B cell (primary cell): ENCODE results near the gene HDHD5.

Experiments used
- EZH2 ChIP-seq: IDR thresholded peaks from 2 replicates; pipeline ENCODE4 v1.6.1; 2012; ENCODE audit warnings: borderline replicate concordance, low read depth, mild to moderate bottlenecking, moderate library complexity, low read length; ENCODE audit not compliant: insufficient read depth, poor library complexity, severe bottlenecking
- TF ChIP-seq, protein P1 (sequence below): fragments of 200-600 bp; IDR thresholded peaks from one replicate; pipeline ENCODE4 v1.8.0; 2022; ENCODE audit warnings: antibody characterized with exemption, mild to moderate bottlenecking

DNA sequence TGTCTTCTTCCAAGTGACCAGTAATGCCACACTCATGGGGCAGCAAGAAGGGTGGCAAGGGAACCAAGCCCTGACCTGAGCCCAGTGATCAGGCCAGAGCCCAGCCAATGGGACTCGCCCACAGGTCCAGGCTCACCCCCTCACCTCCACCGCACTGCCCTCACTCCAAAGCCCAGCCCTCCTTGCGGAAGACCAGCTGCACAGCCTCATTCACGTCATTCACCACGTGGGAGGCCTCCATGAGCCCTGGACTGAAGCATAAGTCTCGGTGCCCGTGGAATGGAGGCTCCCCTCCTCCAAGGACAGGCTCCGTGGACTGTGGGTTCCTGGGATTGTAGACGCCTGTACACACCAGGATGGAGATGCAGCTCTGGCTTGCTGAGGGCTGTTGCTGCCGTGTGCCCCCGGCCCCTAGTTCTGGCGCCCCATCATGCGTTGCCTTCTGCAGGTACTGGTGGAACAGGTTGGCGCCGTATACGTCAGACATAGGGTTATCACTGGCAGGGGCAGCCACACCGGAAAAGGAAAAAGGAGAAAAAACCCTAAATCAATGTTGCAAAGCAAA, 21.1 kb downstream of the HDHD5 start:
- TF ChIP-seq, protein P1, sequence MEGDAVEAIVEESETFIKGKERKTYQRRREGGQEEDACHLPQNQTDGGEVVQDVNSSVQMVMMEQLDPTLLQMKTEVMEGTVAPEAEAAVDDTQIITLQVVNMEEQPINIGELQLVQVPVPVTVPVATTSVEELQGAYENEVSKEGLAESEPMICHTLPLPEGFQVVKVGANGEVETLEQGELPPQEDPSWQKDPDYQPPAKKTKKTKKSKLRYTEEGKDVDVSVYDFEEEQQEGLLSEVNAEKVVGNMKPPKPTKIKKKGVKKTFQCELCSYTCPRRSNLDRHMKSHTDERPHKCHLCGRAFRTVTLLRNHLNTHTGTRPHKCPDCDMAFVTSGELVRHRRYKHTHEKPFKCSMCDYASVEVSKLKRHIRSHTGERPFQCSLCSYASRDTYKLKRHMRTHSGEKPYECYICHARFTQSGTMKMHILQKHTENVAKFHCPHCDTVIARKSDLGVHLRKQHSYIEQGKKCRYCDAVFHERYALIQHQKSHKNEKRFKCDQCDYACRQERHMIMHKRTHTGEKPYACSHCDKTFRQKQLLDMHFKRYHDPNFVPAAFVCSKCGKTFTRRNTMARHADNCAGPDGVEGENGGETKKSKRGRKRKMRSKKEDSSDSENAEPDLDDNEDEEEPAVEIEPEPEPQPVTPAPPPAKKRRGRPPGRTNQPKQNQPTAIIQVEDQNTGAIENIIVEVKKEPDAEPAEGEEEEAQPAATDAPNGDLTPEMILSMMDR, result no peak
- no peak for TF ChIP-seq EZH2
